ENCODE data around the gene GRID1.

GRID1 gene

DNA sequence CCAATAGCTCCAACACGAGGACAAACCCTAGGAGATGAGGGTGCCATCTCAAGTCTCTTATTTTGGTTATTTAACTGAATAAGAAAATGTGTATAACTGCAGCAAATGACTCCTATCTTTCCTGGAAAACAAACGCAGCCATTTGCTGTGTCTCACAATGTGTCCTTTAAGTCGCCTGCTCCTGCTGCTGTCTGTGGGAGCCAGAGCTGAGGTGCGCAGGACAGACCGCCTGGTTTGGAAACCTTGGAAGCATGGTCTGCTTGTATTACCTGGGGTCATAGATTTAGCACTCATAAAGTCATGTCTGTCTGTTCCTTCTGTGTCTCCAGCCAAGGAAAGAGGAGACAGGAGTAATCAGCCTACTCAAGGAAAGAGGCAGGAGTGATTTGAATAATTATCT lies 760.2 kb downstream of the GRID1 start:
- TF ChIP-seq, protein P1, sequence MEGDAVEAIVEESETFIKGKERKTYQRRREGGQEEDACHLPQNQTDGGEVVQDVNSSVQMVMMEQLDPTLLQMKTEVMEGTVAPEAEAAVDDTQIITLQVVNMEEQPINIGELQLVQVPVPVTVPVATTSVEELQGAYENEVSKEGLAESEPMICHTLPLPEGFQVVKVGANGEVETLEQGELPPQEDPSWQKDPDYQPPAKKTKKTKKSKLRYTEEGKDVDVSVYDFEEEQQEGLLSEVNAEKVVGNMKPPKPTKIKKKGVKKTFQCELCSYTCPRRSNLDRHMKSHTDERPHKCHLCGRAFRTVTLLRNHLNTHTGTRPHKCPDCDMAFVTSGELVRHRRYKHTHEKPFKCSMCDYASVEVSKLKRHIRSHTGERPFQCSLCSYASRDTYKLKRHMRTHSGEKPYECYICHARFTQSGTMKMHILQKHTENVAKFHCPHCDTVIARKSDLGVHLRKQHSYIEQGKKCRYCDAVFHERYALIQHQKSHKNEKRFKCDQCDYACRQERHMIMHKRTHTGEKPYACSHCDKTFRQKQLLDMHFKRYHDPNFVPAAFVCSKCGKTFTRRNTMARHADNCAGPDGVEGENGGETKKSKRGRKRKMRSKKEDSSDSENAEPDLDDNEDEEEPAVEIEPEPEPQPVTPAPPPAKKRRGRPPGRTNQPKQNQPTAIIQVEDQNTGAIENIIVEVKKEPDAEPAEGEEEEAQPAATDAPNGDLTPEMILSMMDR (conservative IDR thresholded peaks at IDR 0.05): no peak
- H3K27ac ChIP-seq: no peak overlapping the region

DNA sequence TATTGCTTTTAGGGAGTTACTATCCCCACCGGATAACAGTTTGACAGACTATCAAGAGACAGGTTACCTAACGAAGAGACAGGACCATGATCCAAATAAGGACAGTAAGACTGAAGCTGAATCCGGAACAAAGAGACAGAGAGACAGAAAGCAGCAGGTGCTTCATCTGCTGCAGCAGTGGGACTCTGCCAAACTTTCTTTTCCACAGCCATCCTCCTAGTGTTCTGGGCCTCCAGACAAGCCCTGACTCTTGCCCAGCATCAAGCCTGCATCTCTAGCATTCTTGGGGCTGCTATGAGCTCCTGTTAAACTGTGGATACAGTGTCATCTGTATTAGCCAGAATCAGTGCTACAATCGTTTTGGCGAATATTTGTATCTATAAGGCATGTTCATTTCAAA lies 761.7 kb downstream of the GRID1 start:
- H3K27ac ChIP-seq: no peak overlapping the region
- TF ChIP-seq, protein P1 (conservative IDR thresholded peaks at IDR 0.05): no peak

DNA sequence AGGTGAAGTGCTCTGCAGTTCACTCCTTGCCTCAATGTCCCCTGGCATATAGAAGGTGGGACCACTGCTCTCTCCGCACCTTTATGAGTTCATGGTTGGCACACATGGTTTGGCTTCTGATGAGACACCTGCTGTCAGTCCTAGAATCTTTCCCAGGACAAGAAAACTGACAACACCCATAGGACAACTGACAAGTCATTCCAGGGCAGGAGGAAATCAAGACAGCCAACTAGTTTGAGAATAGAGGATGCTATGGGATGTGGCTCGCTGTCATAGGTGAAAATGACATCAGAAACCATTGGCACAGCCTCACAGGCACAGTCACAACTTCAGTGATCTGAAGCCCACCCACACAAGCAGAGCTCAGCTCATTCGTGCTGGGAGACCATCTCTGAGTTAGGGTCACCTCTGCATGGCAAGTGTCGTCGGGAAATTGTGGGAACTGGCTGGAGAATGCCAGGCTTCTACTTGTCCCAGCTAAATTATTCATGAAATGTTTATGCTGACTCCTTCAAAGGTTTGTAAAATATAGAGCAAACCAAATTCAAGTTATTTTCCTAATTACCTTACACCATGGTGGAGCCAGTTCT lies 762.4 kb downstream of the GRID1 start:
- TF ChIP-seq, protein P1 (conservative IDR thresholded peaks at IDR 0.05): no peak
- H3K27ac ChIP-seq: no peak overlapping the region

DNA sequence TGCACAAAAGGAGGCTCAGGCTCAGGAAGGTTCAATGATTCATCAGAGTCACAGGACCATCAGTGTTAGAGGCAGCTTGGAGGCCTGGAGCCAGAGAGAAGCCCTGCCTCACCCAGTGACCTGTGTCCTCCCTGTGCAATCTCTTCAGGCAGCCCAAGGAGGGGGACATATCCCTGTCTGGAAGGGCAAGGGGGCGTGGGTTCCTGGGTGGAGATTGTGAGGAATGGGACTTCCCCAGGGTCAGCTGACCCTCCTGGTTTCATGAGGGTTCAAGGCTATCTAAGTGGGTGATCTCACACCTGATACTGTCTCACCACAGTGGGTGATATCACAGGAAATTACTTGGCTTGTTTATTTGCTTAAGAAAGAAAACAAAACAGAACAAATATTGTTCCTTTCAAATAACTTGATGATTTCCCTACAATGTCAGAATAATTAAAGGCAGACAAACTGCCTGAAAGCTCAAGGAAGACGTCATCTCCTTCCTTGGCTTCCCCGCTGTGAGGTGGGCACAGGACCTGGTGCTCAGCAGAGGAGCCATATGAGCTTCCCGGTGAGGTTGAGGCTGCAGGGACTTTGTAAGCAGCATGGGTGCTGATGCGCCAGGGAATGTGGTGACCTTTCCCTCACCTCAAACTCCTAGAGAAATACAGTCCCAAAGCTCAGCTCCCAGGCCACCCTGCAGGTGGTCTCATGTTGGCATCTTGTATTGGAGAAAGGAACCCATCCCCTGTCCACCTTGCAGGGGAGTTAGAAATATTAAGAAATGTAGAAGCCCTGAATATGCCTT lies 763.2 kb downstream of the GRID1 start:
- TF ChIP-seq, protein P1 (conservative IDR thresholded peaks at IDR 0.05): no peak
- H3K27ac ChIP-seq: no peak overlapping the region

DNA sequence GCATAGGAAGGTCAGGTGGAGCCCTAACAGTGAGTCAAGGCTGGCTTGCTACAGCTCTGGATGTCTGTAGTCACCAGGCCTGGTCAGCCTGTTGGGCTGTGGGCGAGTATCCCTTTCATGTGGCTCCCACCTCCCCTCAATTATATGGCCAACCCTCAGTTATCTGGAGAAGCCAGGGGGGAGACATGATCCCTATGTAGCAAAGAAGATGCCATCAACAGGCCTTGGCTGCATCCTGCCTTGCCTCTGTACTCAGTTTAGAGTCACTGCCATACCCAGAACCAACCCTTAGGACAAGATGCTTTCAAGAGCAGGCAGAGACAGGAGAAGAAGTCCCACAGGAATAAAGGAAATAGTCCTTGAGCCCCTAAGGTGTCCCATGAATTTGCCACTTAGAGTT lies 763.9 kb downstream of the GRID1 start:
- TF ChIP-seq, protein P1 (conservative IDR thresholded peaks at IDR 0.05): no peak
- H3K27ac ChIP-seq: no peak overlapping the region

DNA sequence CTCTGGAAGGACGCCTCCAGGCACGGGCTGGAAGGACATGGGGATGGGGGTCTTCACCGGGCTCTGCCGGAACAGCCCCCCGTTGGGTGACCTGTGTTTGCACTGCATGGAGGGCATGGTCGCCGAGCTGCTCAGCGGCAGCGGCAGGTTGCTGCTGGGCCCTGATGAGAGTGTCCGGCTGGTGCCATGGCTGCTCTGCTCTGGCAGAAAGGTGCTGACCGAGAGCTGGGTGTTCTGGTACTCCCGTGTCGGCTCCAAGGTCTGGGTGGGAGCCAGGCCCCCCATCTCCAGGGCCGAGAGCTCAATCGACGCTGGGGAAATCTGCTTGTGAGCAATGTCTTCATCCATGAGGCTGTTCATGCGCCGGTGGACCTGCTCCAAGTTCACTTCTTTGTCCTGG lies 764.3 kb downstream of the GRID1 start:
- H3K27ac ChIP-seq: no peak overlapping the region
- TF ChIP-seq, protein P1 (conservative IDR thresholded peaks at IDR 0.05): no peak

DNA sequence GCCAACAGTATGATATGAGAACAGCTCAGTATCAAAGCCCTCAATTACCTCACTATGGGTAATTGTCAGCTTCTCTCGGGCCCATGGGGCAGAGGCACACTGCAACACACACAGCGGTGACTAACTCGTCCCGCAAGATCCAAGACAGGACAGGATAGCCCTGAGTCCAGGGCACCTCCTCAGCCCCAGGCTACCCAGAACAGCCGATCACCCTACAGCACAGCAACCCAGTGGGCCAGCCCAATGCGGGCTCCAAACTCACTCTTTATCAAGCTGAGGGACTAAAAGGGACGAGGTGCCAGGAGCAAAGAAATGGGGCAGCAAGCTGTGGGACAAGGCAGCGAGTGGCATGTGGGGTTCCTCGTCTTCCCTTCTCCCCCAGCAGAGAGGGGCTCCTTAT lies 765.1 kb downstream of the GRID1 start:
- H3K27ac ChIP-seq: no peak overlapping the region
- TF ChIP-seq, protein P1 (conservative IDR thresholded peaks at IDR 0.05): no peak
